Muscle of leg (tissue), 11 donors: ENCODE measurements around the gene SMARCC2. TPM values are rescaled to one million over a fixed set of nuclear protein-coding genes. Genes with fewer than 3 reads are reported as not detected.
"Not testable (repeated sequence)": the region's sequence is repeated elsewhere in the genome, so short reads cannot be mapped to it uniquely, and the experiment has no call there.

ENCODE experiments used
- DNase-seq: peaks from one replicate; pipeline ENCODE4 v3.0.0; 2013
- H3K27ac ChIP-seq: one replicate; pipeline ENCODE4 v1.5.1; 2013; ENCODE audit warnings: mild to moderate bottlenecking, low read length, control low read depth
- H3K27me3 ChIP-seq: one replicate; pipeline ENCODE4 v1.6.1; 2013; ENCODE audit warnings: low read length; ENCODE audit not compliant: control insufficient read depth, insufficient read depth
- H3K36me3 ChIP-seq: one replicate; pipeline ENCODE4 v1.6.1; 2013; ENCODE audit warnings: low read length; ENCODE audit not compliant: control insufficient read depth, insufficient read depth
- H3K4me1 ChIP-seq: one replicate; pipeline ENCODE4 v1.6.1; 2013; ENCODE audit warnings: low read length; ENCODE audit not compliant: control insufficient read depth, insufficient read depth
- H3K4me3 ChIP-seq: one replicate; pipeline ENCODE4 v1.5.1; 2013; ENCODE audit warnings: low read length, control low read depth
- H3K9me3 ChIP-seq: replicated peaks from 2 replicates; pipeline ENCODE4 v1.6.1; 2013; ENCODE audit warnings: low read depth, low read length; ENCODE audit not compliant: control insufficient read depth
- WGBS: methylation state at CpG from one replicate; pipeline ENCODE4 v1.1.5; 2013; ENCODE audit warnings: missing lambda C conversion rate; ENCODE audit not compliant: insufficient coverage; 5-methylcytosine and 5-hydroxymethylcytosine counted together
- polyA plus RNA-seq, 8 donors: library from polyadenylated mRNA; unstranded; fragments of 120-200 nt; gene quantifications; one replicate each; pipeline versions ENCODE4 v1.2.1 to v1.2.3, GENCODE V29; 2013; ENCODE audit warnings: inconsistent platforms in 1 of 8, low replicate concordance in 1 of 8; ENCODE audit not compliant: insufficient read length in 8 of 8, insufficient read depth in 1 of 8
- total RNA-seq: library from RNA; stranded (reverse); fragments of 120-200 nt; gene quantifications from one replicate; pipeline ENCODE4 v1.2.4, GENCODE V29; 2013

The SMARCC2 gene
- total and polyA plus RNA-seq, 9 donors: 46.8 to 71.7 (median 55.3) TPM

- H3K9me3 ChIP-seq, H3K4me3 ChIP-seq, H3K27me3 ChIP-seq, H3K36me3 ChIP-seq, H3K27ac ChIP-seq, DNase-seq, H3K4me1 ChIP-seq: not testable (repeated sequence)
- WGBS: 83% methylated on average over 8 of the region's 11 CpGs
Observed at GRCh38 chr12:56196818-56197550, 7.7 kb upstream of the SMARCC2 start.

DNA sequence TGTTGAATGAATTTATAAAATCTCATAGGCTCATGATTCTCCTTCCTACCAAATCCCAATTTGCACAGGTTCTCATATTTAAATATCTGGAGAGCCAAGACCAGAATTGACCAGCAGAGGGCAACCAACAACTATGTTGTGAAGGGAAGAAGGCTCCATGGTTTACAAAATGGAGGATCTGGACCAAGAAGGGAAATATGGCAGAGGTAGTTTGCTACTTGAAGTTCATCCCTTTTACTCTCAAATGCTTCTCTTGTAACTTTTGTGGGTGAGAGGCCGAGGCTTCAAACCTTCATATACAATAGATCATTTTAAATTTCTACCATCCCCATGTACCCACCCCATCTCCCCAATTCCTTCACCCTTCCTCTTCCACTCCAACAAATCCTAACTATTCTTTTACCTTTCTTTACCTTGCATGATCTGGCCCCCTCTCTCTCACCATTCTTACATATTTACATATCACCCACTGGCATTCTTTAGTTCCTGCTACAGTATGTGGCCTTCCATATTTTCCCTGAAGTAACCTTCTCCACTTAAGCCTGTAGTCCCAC, 3.8 kb upstream of the SMARCC2 start:
- H3K36me3 ChIP-seq: no peaks in the 10 kb centered on the region
- peaks cover 10% of the 10 kb centered on the region for H3K4me1 ChIP-seq
- DNase-seq: peak; percentile 91
- 75% methylated on average over 1 of the region's 1 CpG for WGBS
- H3K9me3 ChIP-seq: no peaks in the 10 kb centered on the region
- H3K4me3 ChIP-seq: no peak overlapping the region
- no peak overlapping the region for H3K27ac ChIP-seq
- H3K27me3 ChIP-seq: no peaks in the 10 kb centered on the region

DNA sequence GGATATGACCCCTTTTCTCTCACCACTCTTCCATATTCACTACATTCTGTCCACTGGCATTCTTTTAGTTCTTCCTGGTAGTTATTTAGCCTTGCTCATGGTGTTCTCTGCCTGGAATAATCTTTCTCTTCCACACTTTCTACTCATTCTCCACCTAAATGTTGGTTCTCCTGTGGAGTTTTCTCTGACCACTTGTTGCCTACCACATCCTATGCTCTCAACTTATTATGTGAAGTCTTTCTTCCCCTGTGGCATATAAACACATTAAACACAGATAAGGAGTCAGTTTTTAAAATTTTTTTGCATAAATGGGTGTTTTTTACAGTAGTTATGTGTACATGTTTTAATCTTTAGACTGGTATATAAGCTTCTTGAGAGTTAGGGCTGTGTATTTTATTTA, 3.3 kb upstream of the SMARCC2 start:
- H3K9me3 ChIP-seq: no peaks in the 10 kb centered on the region
- H3K36me3 ChIP-seq: peaks cover 2% of the 10 kb centered on the region
- H3K4me1 ChIP-seq: peaks cover 16% of the 10 kb centered on the region
- H3K27me3 ChIP-seq: no peaks in the 10 kb centered on the region
- no peak overlapping the region for H3K4me3 ChIP-seq
- DNase-seq: no peak
- no peak overlapping the region for H3K27ac ChIP-seq

- H3K27me3 ChIP-seq: no peaks in the 10 kb centered on the region
- 0% methylated on average over 1 of the region's 9 CpGs for WGBS
- peak overlapping the region; percentile 80 for H3K4me3 ChIP-seq
- no peaks in the 10 kb centered on the region for H3K9me3 ChIP-seq
- H3K36me3 ChIP-seq: peaks cover 15% of the 10 kb centered on the region
- DNase-seq: peak; percentile 23
- H3K27ac ChIP-seq: no peak overlapping the region
- H3K4me1 ChIP-seq: peaks cover 20% of the 10 kb centered on the region
Observed at GRCh38 chr12:56190695-56191155, 1.4 kb upstream of the SMARCC2 start.

GRCh38 chr12:56189918-56190694, 823 bp upstream of the SMARCC2 start:
- no peaks in the 10 kb centered on the region for H3K9me3 ChIP-seq
- peaks cover 20% of the 10 kb centered on the region for H3K4me1 ChIP-seq
- peak overlapping the region; percentile 80 for H3K4me3 ChIP-seq
- peaks cover 19% of the 10 kb centered on the region for H3K36me3 ChIP-seq
- peak; percentile 95 for DNase-seq
- H3K27ac ChIP-seq: peak overlapping the region; percentile 96
- H3K27me3 ChIP-seq: no peaks in the 10 kb centered on the region
- 2% methylated on average over 13 of the region's 42 CpGs for WGBS

DNA sequence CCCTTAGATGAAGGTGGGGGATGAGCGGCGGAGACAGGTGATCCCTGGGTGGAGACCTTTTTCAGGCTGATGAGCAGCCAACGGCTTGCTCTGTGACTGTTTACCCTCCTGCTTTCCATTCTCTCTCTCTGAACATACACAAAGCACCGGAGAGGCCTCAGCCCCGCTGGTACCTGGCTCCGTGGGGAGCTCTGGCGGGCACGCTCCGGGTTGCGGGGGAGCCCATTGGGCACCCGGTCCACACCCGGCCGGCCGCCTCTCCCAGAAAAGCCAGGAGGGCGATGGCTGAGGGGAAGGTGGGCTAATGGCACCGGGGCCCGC, 545 bp downstream of the SMARCC2 start:
- Histone ChIP-seq H3K9me3 (no peaks in the 10 kb centered on the region), H3K27ac (peak overlapping the region; percentile 73), H3K27me3 (no peaks in the 10 kb centered on the region), H3K4me1 (peaks cover 20% of the 10 kb centered on the region), H3K36me3 (peaks cover 32% of the 10 kb centered on the region), H3K4me3 (peak overlapping the region; percentile 59)
- peak; percentile 35 for DNase-seq
- WGBS: under 1% methylated on average over 13 of the region's 17 CpGs

DNA sequence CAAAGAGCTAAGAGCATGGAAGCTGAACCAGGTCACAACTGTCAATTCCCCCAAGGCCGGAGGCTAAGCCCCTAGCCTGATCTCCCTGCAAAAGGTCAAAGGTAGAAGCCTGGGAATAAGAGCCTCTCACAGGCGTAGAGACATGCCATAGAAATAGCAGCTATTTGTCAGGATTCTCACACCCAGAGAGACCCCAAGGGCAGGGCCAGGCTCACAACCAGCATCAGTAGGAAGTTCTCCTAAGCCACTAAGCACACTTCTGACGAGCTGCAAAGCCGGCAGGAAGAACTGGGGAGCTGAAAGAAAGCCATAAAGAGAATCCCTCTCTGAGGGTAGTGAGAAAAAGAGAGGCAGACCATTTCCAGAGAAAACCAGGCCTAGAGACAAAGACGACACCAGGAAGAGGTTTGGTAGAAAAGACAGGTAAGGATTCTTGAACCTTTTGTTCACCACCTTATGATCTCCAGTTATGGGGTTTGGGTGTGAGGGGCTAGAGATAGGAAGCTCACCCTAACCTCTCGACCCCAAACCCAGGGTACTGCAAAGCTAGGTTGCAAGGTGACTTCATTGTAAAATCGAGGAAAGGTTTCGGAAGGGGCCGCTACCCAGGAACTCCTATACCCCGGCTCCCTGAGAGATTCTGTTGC, 1.0 kb downstream of the SMARCC2 start:
- Histone ChIP-seq H3K4me1 (peaks cover 20% of the 10 kb centered on the region), H3K36me3 (peaks cover 35% of the 10 kb centered on the region), H3K27me3 (no peaks in the 10 kb centered on the region), H3K4me3 (peak overlapping the region; percentile 59), H3K9me3 (no peaks in the 10 kb centered on the region), H3K27ac (peak overlapping the region; percentile 73)
- 20% methylated on average over 1 of the region's 10 CpGs for WGBS
- no peak for DNase-seq

DNA sequence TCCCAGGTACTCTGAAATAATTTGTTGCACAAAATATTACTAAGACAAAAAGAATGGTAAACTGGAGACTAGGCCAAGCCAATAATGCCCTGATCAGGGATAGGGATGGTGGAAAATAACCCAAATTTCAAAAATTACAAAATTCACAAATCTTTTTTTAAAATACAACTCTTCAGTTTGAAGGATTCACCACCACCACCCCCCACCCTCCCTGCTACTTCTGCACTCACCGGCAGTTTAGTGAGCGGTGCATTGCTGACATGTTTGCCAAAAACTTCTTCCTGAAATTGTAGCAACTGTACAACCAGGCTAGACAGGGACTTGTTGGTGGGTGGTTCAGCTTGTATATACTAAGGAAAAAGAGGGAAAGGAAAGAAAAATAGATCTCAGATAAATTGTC, 2.3 kb downstream of the SMARCC2 start:
- peaks cover 41% of the 10 kb centered on the region for H3K36me3 ChIP-seq
- no peak for DNase-seq
- no peaks in the 10 kb centered on the region for H3K9me3 ChIP-seq
- no CpG with 5 or more reads among the region's 2 CpGs for WGBS
- H3K27ac ChIP-seq: no peak overlapping the region
- peaks cover 20% of the 10 kb centered on the region for H3K4me1 ChIP-seq
- no peak overlapping the region for H3K4me3 ChIP-seq
- H3K27me3 ChIP-seq: no peaks in the 10 kb centered on the region

DNA sequence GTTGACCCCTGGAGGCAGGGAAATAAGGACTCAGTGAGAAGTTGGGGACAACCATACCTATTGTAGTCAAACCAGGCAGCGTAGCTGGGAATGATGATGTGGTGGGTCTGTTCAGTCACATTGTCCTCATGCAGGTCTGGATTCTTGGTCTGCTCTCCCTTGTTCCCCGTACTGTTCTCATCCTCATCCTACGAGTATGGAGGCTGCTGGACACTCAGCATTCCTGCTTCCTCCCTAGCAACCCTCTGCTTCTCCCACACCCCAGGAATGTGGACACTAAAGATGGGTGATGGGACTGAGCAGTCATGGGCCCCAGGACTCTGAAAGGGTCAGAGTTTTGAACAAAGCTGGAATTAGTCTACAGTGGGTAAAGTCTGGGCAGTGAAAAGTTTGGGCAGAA, 10.9 kb downstream of the SMARCC2 start:
- H3K9me3 ChIP-seq: no peaks in the 10 kb centered on the region
- no peak overlapping the region for H3K4me3 ChIP-seq
- no peak overlapping the region for H3K27ac ChIP-seq
- H3K4me1 ChIP-seq: no peaks in the 10 kb centered on the region
- WGBS: no CpG with 5 or more reads among the region's 3 CpGs
- peaks cover 69% of the 10 kb centered on the region for H3K36me3 ChIP-seq
- no peaks in the 10 kb centered on the region for H3K27me3 ChIP-seq
- DNase-seq: no peak

DNA sequence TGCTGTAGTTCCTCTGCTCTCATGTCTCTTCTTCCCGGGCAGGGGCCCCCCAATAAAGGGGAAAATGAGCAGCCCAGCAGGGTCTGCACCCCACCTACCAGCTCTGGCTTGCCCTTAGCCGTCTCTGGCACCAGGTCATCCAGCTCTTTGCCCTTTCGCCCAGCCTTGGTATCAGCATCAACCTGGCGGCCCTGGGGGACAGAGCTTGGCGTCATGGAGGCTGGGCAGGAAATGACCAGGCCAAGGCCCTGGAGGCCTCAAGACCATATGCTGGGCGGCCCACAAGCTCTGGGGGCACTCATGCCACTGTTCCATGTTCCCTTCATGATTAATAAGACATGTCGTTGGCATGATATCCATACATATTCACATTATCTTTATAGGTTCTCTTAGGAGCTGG, 16.4 kb downstream of the SMARCC2 start:
- peaks cover 87% of the 10 kb centered on the region for H3K36me3 ChIP-seq
- H3K27ac ChIP-seq: no peak overlapping the region
- WGBS: 87% methylated on average over 4 of the region's 7 CpGs
- no peak for DNase-seq
- no peaks in the 10 kb centered on the region for H3K9me3 ChIP-seq
- no peak overlapping the region for H3K4me3 ChIP-seq
- no peaks in the 10 kb centered on the region for H3K27me3 ChIP-seq
- H3K4me1 ChIP-seq: no peaks in the 10 kb centered on the region
